GM15510 (cell line): Measurements from ENCODE around the gene ANKRD45.

Experiments used
- POLR2A ChIP-seq: IDR thresholded peaks from 3 replicates; pipeline ENCODE4 v1.6.1; 2011; ENCODE audit warnings: borderline replicate concordance; ENCODE audit not compliant: insufficient read length; ENCODE audit errors: extremely low read depth

The ANKRD45 gene

DNA sequence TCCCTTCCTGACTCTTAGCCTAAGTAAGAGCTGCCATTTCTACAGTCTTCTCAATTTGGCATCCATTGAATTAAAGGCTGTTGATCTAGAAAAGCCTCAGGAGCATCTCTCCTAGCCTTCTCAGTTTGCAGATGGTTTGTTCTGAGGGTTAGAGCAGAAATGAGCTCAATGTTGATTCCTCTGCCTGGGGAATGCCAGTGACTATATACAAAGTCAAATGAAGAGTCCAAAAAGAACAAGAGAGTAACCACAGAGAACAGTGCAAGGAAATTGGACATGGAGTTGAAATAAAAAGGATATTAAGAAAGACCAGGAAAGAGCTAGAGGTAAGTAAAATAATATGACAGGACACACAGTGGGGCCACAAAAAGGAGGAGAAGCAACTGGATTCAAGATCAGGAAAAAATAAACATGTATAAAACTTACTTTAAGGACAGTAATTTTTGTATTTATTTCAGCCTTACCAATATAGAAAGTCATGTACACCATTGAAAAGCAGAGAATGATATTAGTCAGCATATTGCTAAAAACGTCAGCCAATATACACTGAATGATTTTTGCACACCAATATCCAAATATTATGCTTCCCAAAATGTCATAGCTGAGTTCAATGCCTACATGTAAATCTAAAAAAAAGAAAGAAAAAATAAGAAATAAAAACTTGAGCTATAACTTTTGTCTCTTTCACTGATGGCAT lies 88.1 kb downstream of the ANKRD45 start:
- no peak for TF ChIP-seq POLR2A

DNA sequence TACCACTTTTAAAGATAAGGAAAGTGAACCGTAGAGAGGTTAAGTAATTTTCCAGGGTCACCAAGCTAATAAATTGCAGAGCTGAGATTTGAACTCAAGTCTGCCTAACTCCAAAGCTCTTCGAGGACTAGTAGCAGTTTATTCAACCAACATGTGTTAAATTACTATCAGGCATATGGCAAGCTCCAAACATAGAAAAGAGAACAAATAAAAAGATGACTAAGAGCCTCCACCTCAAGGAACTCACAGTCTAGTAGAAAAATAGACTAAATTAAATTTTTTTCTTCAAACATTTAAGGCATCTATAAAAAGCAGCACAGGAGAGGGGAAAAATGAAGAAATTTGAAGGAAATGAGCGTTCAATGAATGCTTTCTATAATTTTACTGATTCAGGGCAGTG lies 89.0 kb downstream of the ANKRD45 start:
- no peak for TF ChIP-seq POLR2A

DNA sequence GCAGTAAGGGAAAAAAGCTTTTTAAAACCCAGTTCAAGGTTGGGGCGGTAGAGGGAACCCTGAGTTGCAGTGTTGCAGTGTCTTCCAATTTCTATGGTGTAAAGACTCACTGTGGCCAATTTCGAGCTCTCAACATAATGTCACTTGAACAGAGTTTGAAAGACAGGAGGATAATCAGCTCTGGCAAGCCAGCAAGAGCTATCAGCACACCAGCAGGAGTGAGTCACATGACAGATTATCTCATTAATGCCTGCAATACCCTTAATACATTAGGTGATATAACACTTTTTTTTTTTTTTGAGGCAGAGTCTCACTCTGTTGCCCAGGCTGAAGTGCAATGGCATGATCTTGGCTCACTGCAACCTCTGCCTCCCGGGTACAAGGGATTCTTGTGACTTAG lies 89.6 kb downstream of the ANKRD45 start:
- TF ChIP-seq POLR2A: no peak

DNA sequence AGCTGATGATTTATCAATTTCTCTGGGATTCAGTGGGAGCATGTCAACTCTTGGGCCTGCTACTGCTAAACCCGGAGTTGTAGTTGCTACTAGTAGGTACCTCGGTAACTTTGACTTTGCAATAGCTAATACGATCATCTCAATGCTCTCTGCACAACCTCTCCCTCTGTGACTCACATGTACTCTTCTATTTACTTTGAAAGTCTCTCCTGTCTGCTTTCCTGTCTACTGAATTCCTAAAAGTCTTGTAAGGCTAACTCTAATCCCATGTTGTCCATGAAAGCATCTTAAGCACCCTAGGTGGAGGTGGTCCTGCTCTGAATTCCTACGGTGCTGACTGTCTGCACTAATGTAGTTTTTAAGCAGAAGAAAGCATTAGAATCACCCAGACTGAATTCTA lies 96.1 kb downstream of the ANKRD45 start:
- no peak for TF ChIP-seq POLR2A

DNA sequence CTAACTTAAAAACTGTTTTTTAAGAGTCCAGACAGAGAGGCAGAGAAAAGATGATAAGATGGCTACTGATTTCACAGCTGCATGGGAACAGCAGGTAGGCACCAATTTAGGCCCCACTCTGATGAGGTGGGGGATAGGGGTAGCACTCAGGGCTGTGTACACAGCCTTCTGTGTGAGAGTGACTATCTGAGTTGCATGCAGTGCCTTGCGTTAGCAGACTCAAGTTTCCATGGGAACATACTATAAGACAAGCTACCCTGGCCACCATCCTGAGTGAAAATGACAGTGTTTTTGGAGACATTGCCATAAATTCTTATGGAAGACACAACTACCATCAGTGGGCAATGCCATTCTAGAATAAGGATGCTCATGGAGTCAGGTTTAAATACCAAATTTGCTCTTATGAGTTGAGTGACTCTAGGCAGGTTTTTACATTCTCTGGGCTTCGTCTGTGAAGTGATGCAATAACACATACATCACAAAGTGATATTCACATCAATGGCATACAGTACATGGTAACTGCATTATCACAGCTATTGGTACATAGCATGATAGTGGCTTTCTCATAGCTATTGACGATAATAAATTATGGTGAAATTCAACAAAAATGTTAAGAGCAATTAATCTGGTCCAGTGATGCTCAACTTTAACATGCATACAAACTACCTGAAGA lies 97.3 kb downstream of the ANKRD45 start:
- no peak for TF ChIP-seq POLR2A

DNA sequence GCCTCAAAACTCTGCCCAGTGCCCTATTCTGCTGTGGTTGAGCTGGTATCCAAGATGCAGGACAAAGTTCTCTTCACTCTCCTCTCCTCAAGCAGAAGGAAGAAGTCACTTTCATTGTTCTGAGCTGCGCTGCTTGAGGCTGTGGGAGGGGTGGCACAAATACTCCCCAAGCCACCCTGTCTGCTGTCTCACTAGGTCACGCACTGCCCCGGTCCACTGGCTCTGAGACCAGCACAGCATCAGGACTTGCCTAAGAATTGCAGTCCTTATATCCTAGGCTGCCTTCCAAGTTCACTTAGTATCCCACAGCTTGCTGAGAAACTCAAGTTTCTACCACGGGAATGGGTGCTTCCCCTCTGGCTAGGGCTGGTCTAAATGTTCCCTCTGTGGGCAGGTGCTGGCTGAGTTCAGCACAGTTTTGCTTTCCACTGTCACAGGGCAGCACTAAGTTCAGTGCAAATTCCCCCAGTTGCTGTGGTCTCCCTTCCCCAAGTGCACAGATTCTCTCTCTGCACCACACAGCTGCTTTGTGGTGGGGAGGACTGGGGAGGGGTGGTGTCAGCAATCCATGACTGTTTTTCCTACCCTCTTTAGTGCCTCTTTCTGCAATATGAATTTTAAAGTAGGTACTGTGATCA lies 99.2 kb downstream of the ANKRD45 start:
- TF ChIP-seq POLR2A: no peak

DNA sequence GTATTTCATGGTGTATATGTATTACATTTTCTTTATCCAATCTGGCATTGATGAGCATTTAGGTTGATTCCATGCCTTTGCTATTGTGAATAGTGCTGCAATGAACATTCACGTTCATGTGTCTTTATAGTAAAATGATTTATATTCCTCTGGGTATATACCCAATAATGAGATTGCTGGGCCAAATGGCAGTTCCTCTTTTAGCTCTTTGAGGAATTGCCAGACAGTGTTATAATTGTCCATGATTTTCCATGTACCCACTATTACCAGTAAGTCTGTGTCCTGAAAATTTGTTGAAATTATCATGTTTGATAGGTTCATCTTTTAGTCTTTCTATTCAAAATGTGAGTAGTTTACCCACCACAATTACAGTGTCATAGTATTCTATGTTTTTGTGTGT lies 101.2 kb downstream of the ANKRD45 start:
- no peak for TF ChIP-seq POLR2A

DNA sequence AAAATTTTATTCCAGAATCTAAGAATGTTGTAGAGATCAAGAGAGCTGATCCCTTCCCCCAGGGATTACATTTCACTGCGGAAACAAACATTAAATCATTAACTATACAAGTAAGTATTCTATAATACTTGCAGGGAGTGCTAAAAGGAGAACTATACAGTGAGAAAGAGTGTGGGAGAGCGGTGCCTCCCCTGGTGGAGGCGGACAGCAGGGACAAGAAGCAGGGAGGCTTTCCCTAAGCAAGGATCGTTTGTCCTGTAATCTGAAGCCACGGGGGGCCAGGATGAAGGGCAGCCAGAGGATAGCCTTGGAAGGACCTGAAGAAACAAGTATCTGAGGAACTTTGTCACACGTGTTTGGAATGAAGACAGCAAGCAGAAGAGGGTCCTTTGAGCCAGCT lies 106.8 kb downstream of the ANKRD45 start:
- no peak for TF ChIP-seq POLR2A

DNA sequence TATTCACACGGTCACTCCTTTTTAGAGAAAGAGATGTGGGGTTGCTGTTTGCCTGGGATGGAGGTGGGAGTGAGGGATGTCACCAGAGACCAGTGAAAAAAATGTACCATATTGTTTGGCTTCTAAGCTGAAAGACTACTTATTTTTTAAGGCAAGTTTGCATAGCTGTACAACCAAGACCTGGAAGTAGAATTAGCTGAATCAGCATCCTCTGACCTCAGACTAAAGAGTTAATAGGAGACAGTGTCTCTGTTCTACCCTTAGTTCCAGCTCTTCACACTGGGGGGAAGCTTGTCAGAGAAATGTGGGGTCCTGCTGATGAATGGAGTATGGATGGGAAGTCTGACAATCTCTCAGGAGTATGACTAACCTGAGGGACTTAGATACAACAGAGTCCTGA lies 108.4 kb downstream of the ANKRD45 start:
- no peak for TF ChIP-seq POLR2A

DNA sequence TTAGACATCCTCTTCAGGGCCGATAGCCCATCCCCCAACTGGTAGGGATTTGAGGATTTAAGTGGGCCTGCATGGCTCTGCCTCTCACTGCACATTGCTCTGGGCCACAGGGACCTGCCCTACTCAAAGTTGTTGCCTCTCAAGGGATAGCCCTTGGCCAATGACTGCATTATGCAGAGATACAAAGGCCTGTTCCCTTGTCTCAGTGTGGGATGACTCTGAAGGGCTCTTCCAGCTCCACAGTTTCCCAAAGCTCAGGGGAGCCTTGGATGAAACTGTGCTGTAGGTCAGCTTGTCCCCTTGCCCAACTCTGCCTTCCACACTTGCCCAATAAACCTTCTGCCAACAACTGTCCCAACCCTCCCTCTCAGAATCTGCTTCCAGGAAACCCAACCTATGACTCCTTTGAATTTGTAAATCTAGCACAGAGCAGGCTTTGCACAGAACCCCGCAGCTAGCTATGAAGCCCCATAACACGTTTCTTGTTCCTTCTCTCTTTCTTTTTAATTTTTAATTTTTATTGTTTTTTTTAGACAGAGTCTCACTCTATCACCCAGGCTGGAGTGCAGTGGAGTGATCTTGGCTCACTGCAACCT lies 109.3 kb downstream of the ANKRD45 start:
- no peak for TF ChIP-seq POLR2A
